Liver (tissue), 3 donors: Measurements from ENCODE around the gene SMPD2.

Source experiments
- CTCF ChIP-seq: fragments of 150-350 bp; IDR thresholded peaks from 2 replicates; pipeline ENCODE4 v1.5.1; 2017; ENCODE audit warnings: improper control_type of control experiment, low read depth, low read length; ENCODE audit not compliant: missing input control
- RXRA ChIP-seq, 2 donors: IDR thresholded peaks; 2 replicates each; pipeline ENCODE4 v1.6.1; 2017 to 2018; ENCODE audit warnings: antibody characterized with exemption in 2 of 2, mild to moderate bottlenecking in 1 of 2
- TAF1 ChIP-seq: conservative IDR thresholded peaks from 2 replicates; pipeline ENCODE4 v1.6.1; 2016; ENCODE audit warnings: antibody characterized with exemption, mild to moderate bottlenecking
- ZBTB33 ChIP-seq: IDR thresholded peaks from 2 replicates; pipeline ENCODE4 v1.6.1; 2016; ENCODE audit warnings: antibody characterized with exemption
- TF ChIP-seq, protein P1 (sequence below): IDR thresholded peaks from 2 replicates; pipeline ENCODE4 v1.6.1; 2016; ENCODE audit warnings: antibody characterized with exemption, mild to moderate bottlenecking
- donor health status: healthy.
- donor health status: healthy.

DNA sequence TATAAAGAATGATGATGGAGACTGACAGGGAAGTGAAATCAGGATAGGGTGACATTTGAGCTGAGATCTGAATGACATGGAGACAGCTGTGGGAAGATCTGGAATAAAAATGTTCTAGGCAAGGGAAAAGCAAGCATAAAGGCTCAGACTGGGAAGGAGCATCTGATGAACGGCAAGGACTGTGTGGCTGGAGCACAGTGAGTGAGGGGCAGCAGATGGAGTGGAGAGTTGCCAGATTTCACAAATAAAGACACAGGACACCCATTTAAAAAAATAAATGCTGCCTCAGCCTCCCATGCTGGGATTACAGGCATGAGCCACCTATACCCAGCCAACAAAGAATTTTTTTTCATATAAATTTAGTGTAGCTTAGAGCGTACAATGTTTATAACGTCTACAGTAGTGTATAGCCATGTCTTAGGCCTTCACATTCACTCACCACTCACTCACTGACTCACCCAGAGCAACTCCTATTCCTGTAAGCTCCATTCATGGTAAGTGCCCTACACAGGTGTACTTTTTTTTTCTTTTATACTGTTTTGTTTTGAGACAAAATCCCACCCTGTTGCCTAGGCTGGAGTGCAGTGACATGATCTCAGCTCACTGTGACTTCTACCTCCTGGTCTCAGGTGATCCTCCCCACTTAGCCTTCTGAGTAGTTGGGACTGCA, 44.9 kb downstream of the SMPD2 start:
- no peak for TF ChIP-seq CTCF
- TF ChIP-seq RXRA (IDR thresholded peaks at IDR 0.05): no peak
- TF ChIP-seq, protein P1, sequence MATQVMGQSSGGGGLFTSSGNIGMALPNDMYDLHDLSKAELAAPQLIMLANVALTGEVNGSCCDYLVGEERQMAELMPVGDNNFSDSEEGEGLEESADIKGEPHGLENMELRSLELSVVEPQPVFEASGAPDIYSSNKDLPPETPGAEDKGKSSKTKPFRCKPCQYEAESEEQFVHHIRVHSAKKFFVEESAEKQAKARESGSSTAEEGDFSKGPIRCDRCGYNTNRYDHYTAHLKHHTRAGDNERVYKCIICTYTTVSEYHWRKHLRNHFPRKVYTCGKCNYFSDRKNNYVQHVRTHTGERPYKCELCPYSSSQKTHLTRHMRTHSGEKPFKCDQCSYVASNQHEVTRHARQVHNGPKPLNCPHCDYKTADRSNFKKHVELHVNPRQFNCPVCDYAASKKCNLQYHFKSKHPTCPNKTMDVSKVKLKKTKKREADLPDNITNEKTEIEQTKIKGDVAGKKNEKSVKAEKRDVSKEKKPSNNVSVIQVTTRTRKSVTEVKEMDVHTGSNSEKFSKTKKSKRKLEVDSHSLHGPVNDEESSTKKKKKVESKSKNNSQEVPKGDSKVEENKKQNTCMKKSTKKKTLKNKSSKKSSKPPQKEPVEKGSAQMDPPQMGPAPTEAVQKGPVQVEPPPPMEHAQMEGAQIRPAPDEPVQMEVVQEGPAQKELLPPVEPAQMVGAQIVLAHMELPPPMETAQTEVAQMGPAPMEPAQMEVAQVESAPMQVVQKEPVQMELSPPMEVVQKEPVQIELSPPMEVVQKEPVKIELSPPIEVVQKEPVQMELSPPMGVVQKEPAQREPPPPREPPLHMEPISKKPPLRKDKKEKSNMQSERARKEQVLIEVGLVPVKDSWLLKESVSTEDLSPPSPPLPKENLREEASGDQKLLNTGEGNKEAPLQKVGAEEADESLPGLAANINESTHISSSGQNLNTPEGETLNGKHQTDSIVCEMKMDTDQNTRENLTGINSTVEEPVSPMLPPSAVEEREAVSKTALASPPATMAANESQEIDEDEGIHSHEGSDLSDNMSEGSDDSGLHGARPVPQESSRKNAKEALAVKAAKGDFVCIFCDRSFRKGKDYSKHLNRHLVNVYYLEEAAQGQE: no peak
- no peak for TF ChIP-seq TAF1
- no peak for TF ChIP-seq ZBTB33
